Right lobe of liver (tissue), 6 donors: ENCODE results near the gene THSD1. TPM values are rescaled to one million over a fixed set of nuclear protein-coding genes. Genes with fewer than 3 reads are reported as not detected.
A peak's percentile ranks its signal among the peaks of the same experiment; 100 is the strongest.

Source experiments
- ATAC-seq, 4 donors: fragments of 200-7000 bp; cut with Tn5 transposase; one replicate each; pipeline ENCODE4 v1.9.1; 2020; ENCODE audit warnings: mild to moderate bottlenecking in 4 of 4, moderate library complexity in 4 of 4
- DNase-seq, 3 donors: peaks; one replicate each; pipeline ENCODE4 v3.0.0-alpha.2; 2020
- H3K27ac ChIP-seq, 3 donors: fragments of 200-600 bp; one replicate each; pipeline ENCODE4 v1.8.0; 2022
- H3K27me3 ChIP-seq, 2 donors: fragments of 200-600 bp; one replicate each; pipeline ENCODE4 v1.8.0; 2022
- H3K36me3 ChIP-seq, 4 donors: fragments of 200-600 bp; sonication (generic) in 1 of 4; one replicate each; pipeline versions ENCODE4 v1.5.1 to v1.8.0; 2017 to 2022; ENCODE audit warnings: control low read depth in 1 of 4
- H3K4me1 ChIP-seq, 4 donors: fragments of 200-600 bp; sonication (generic) in 1 of 4; one replicate each; pipeline versions ENCODE4 v1.5.1 to v1.8.0; 2017 to 2022; ENCODE audit warnings: control low read depth in 1 of 4
- H3K4me3 ChIP-seq, 3 donors: fragments of 200-600 bp; one replicate each; pipeline ENCODE4 v1.8.0; 2022
- H3K9me3 ChIP-seq, 4 donors: fragments of 200-600 bp; sonication (generic) in 1 of 4; one replicate each; pipeline versions ENCODE4 v1.5.1 to v1.8.0; 2017 to 2022; ENCODE audit warnings: control low read depth in 1 of 4
- CTCF ChIP-seq, 4 donors: fragments of 200-600 bp in 3 of 4; fragments of 450-650 bp in 1 of 4; IDR thresholded peaks; one replicate each; pipeline versions ENCODE4 v1.5.1 to v1.8.0; 2016 to 2022; ENCODE audit warnings: antibody characterized with exemption in 4 of 4, mild to moderate bottlenecking in 2 of 4
- POLR2A ChIP-seq: fragments of 450-650 bp; IDR thresholded peaks from one replicate; pipeline ENCODE4 v1.6.1; 2017; ENCODE audit warnings: antibody characterized with exemption, mild to moderate bottlenecking
- WGBS: methylation state at CpG from one replicate; pipeline ENCODE4 v1.1.6; 2018; ENCODE audit warnings: low coverage, low lambda C conversion rate; ENCODE audit not compliant: insufficient coverage; ENCODE audit errors: missing lambda C conversion rate; 5-methylcytosine and 5-hydroxymethylcytosine counted together
- intact Hi-C, 2 donors: fragments of 100-400 bp; cut with DNase I; formaldehyde crosslinking; loops; one replicate each; pipeline versions ENCODE4 v1.11.2 to v1.14.1; 2022
- total RNA-seq, 6 experiments: library from RNA; depleted of rRNA in 2 of 6; stranded (reverse); fragments of >200 nt in 2 of 6; fragmentation: NEBNext Ultra II Directional in 3 of 6; extraction: Animal tissue kit (Norgen Biotek cat#: 25700) in 3 of 6; gene quantifications; one replicate each; pipeline versions ENCODE4 v1.1.0 to v1.2.4, GENCODE V29; 2016 to 2023
- donor health status: DM: no; HTN: yes; CAD: no.
- donor health status: DM: no; HTN: no; CAD: no.
- donor health status: DM: no; HTN: no; CAD: no.
- donor health status: DM: no; HTN: yes; CAD: no.
- donor health status: DM: no; HTN: yes; CAD: no.

Gene THSD1
- total RNA-seq, 6 experiments from 2014 or later = 0.95 to 2.3 (median 1.5) TPM

GRCh38 chr13:52393572-52394357, 12.2 kb downstream of the THSD1 start:
- WGBS = 77% methylated on average over 7 of the region's 8 CpGs

GRCh38 chr13:52387721-52388120, 18.3 kb downstream of the THSD1 start:
- Histone ChIP-seq H3K27ac (no peak overlapping the region), H3K9me3 (no peaks in the 10 kb centered on the region), H3K4me1 (no peaks in the 10 kb centered on the region), H3K4me3 (no peak overlapping the region), H3K27me3 (no peaks in the 10 kb centered on the region), H3K36me3 (no peaks in the 10 kb centered on the region)
- intact Hi-C loops = no loop called here
- no peak for DNase-seq
- TF ChIP-seq CTCF (IDR thresholded peaks at IDR 0.05) = no peak
- no peak for TF ChIP-seq POLR2A
- no peak for ATAC-seq

More at GRCh38 chr13:52393572-52394357, 12.2 kb downstream of the THSD1 start:
- TF ChIP-seq POLR2A (no peak), CTCF (IDR thresholded peaks at IDR 0.05) (no peak)
- DNase-seq = no peak
- no peaks in the 10 kb centered on the region for H3K9me3 ChIP-seq
- H3K36me3 ChIP-seq = no peaks in the 10 kb centered on the region
- no peaks in the 10 kb centered on the region for H3K4me1 ChIP-seq
- ATAC-seq = no peak
- H3K27me3 ChIP-seq = no peaks in the 10 kb centered on the region
- H3K27ac ChIP-seq = no peak overlapping the region
- intact Hi-C loops = no loop called here
- H3K4me3 ChIP-seq = no peak overlapping the region

- 60% methylated on average over 1 of the region's 4 CpGs for WGBS
- DNase-seq (no peak), ATAC-seq (peak in 1 of 4 donors; percentile 40)
- Histone ChIP-seq H3K4me1 (no peaks in the 10 kb centered on the region), H3K36me3 (no peaks in the 10 kb centered on the region), H3K27me3 (no peaks in the 10 kb centered on the region), H3K4me3 (no peak overlapping the region), H3K27ac (no peak overlapping the region), H3K9me3 (no peaks in the 10 kb centered on the region)
- TF ChIP-seq POLR2A = no peak
- TF ChIP-seq CTCF (IDR thresholded peaks at IDR 0.05) = no peak
- intact Hi-C loops = no loop called here
Measured at GRCh38 chr13:52385870-52386269, 20.1 kb downstream of the THSD1 start.

- 73% methylated on average over 1 of the region's 1 CpG for WGBS
- Histone ChIP-seq H3K4me3 (no peak overlapping the region), H3K36me3 (no peaks in the 10 kb centered on the region), H3K27ac (no peak overlapping the region), H3K9me3 (no peaks in the 10 kb centered on the region), H3K4me1 (no peaks in the 10 kb centered on the region), H3K27me3 (no peaks in the 10 kb centered on the region)
- intact Hi-C loops = no loop called here
- DNase-seq (no peak), ATAC-seq (peak in 3 of 4 donors; percentile 26 to 57 (median 37))
- TF ChIP-seq CTCF (IDR thresholded peaks at IDR 0.05) (no peak), POLR2A (no peak)
Measured at GRCh38 chr13:52383366-52383765, 22.6 kb downstream of the THSD1 start.
